BJ (cell line): Measurements from ENCODE around the gene LRRC51. TPM values are rescaled to one million over a fixed set of nuclear protein-coding genes. Genes with fewer than 3 reads are reported as not detected.

Experiments used
- CTCF ChIA-PET: fragments of 350-600 bp; formaldehyde crosslinking; extraction: SDS; loops from one replicate; lab custom pipeline; 2021; ENCODE audit warnings: antibody characterized with exemption, inconsistent platforms; lab: Yijun Ruan, JAX
- POLR2A ChIA-PET: fragments of 300-600 bp; sonication (Branson Sonifier 250); formaldehyde crosslinking; extraction: SDS; loops from one replicate; lab custom pipeline; 2021; ENCODE audit warnings: antibody characterized with exemption; lab: Charles Lee
- DNase-seq: peaks from one replicate; pipeline ENCODE4 v3.0.0-alpha.2; 2011; ENCODE audit warnings: low read depth
- H3K27me3 ChIP-seq: 2 replicates; pipeline ENCODE4 v1.6.0; 2011; ENCODE audit warnings: low read length; ENCODE audit not compliant: control insufficient read depth, insufficient read depth
- H3K36me3 ChIP-seq: 2 replicates; pipeline ENCODE4 v1.5.1; 2011; ENCODE audit warnings: low read length; ENCODE audit not compliant: control insufficient read depth, insufficient read depth
- H3K4me3 ChIP-seq: 2 replicates; pipeline ENCODE4 v1.5.1; 2011; ENCODE audit warnings: low read depth, mild to moderate bottlenecking, control low read depth, low read length
- polyA plus RNA-seq: library from polyadenylated mRNA; depleted of rRNA; stranded (reverse); fragments of >200 nt; gene quantifications from 2 replicates; pipeline ENCODE4 v1.2.3, GENCODE V29; 2011
- TF ChIP-seq, protein P1 (sequence below): IDR thresholded peaks from 2 replicates; pipeline ENCODE4 v1.5.1; 2011; ENCODE audit warnings: low read depth, mild to moderate bottlenecking, control low read depth, inconsistent platforms, low read length, moderate library complexity; ENCODE audit not compliant: insufficient read depth

The LRRC51 gene
- polyA plus RNA-seq, 1 experiment: 9.8 TPM

DNA sequence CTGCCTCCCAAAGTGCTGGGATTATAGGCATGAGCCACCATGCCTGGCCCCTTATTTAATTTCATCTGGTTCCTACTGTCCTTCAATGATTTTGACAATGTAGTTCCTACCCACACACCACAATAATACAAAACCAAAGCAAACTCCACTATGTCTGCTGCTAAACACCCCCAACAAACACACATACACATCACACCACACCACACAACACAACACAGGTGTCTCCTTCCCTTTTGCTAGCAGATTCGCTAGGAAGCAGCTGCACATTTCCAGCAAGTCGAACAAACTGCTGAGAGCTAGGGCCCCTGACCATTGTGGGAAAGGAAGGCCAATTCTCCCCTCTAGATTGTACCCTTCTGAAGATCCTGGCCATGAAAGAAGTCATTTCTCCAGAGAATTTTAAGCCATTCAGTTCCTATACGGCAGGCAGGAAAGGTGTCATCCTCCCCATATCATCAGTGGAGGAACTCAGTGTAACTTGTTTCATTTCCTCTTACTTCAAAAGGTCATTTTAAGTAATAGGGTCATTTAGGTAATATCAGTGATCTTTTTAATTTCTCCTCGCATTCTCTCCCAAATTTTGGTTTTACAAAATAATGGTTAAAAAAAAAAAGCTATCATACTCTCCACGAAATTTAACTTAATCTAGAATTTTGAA, 18.8 kb upstream of the LRRC51 start:
- H3K36me3 ChIP-seq: no peaks in the 10 kb centered on the region; the same call in 1 of the 2 replicates
- no peak for DNase-seq
- POLR2A ChIA-PET: no interaction called here
- TF ChIP-seq, protein P1, sequence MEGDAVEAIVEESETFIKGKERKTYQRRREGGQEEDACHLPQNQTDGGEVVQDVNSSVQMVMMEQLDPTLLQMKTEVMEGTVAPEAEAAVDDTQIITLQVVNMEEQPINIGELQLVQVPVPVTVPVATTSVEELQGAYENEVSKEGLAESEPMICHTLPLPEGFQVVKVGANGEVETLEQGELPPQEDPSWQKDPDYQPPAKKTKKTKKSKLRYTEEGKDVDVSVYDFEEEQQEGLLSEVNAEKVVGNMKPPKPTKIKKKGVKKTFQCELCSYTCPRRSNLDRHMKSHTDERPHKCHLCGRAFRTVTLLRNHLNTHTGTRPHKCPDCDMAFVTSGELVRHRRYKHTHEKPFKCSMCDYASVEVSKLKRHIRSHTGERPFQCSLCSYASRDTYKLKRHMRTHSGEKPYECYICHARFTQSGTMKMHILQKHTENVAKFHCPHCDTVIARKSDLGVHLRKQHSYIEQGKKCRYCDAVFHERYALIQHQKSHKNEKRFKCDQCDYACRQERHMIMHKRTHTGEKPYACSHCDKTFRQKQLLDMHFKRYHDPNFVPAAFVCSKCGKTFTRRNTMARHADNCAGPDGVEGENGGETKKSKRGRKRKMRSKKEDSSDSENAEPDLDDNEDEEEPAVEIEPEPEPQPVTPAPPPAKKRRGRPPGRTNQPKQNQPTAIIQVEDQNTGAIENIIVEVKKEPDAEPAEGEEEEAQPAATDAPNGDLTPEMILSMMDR: no peak
- CTCF ChIA-PET: interaction anchor here (1.1 to 1.6 kb wide), 2 partner anchors 12 to 14 kb away, joined by 3 read pairs; no protein-coding TSS in a partner anchor
- H3K4me3 ChIP-seq: no peak overlapping the region
- H3K27me3 ChIP-seq: no peaks in the 10 kb centered on the region

DNA sequence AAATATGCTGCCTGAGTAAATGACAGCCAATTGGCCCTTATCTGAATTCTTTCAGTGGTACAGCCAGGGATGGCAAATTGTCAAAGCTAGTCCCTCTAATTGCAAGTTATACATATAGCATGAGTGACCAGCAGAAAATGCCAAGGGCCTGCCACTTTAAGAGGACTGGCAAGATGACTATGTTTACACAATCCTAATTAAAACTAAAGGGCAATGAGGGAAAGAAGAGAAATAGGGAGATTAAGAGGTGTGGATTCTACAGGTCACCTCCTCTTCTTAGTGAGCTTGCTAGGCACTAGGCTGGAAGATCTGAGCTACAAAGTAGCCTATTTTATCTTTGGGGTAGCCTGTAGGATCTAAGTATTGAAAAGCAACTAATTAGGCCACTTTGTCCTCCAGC, 13.8 kb upstream of the LRRC51 start:
- no peaks in the 10 kb centered on the region for H3K27me3 ChIP-seq
- no peak overlapping the region for H3K4me3 ChIP-seq
- POLR2A ChIA-PET: no interaction called here
- H3K36me3 ChIP-seq: no peaks in the 10 kb centered on the region; the same call in 1 of the 2 replicates
- CTCF ChIA-PET: interaction anchor here (0.8 to 1.4 kb wide), 3 partner anchors 13 to 26 kb away, joined by 3 to 5 read pairs (median 3); no protein-coding TSS in a partner anchor
- TF ChIP-seq, protein P1: no peak
- no peak for DNase-seq

DNA sequence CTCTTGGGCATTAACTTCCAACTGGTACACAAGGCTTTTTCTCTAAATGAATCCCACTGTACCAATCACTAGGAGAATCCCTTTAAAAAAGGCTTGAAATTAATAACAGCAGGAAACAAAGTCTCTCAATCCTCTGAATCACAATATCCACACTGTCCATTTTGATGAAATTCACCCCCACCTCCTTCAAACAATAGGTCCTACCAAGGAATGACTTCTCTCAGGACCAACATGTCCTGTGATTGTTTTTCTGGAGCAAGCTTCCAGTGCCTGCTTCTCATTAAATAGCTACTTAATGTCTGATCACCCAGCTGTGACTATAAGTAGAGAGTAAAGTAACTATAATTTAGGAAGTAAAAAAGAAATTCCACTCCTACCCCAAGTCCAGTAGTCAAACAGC, 13.4 kb upstream of the LRRC51 start:
- POLR2A ChIA-PET: no interaction called here
- CTCF ChIA-PET: interaction anchor here (0.9 to 1.4 kb wide), 4 partner anchors 24 to 37 kb away, joined by 3 to 5 read pairs (median 3); no protein-coding TSS in a partner anchor
- TF ChIP-seq, protein P1: no peak

DNA sequence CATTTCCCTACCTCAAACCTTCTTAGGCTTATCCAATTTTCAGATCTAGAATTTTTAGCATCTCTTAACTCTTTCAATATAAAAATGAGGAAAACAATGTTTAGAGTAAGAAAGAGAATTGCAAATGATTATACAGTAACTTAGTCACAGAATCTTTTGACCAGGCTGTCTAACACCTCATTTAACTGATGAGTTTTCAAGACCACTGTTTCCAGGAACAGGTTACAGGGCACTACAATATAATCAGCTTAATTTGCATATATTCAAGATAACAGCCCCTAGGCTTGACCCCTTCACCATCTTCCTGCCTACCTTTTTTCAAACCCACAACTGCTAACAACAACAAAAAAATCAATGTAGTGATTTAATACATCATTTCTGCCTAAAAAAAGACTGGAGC, 13.0 kb upstream of the LRRC51 start:
- ChIA-PET CTCF (interaction anchor here (0.9 to 1.1 kb wide), 3 partner anchors 8 to 37 kb away, joined by 3 to 4 read pairs (median 3); no protein-coding TSS in a partner anchor), POLR2A (no interaction called here)
- Histone ChIP-seq H3K4me3 (no peak overlapping the region), H3K27me3 (no peaks in the 10 kb centered on the region), H3K36me3 (no peaks in the 10 kb centered on the region; the same call in 1 of the 2 replicates)
- TF ChIP-seq, protein P1: no peak
- no peak for DNase-seq

More for the DNA sequence above, 13.4 kb upstream of the LRRC51 start:
- no peaks in the 10 kb centered on the region for H3K27me3 ChIP-seq
- no peak overlapping the region for H3K4me3 ChIP-seq
- H3K36me3 ChIP-seq: no peaks in the 10 kb centered on the region; the same call in 1 of the 2 replicates
- DNase-seq: no peak

DNA sequence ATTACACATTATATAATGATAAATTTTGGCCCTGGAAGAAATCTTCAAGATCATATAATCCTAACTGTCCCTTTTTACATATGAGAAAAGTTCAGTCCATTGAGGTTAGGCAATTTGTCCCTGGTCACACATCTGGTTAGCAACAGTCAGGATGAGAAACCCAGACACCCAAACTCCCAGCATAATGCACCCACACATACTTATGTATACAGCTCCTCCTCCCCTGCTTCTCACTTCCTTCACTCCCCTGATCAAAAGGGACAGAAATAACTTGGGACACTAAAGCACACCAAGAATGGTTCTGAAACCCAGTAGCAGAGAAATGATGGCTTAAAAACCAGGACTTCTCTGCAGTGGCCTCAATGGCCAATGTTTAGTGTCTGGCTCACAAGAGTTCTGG, 11.4 kb upstream of the LRRC51 start:
- TF ChIP-seq, protein P1: no peak

More for the DNA sequence above, 11.4 kb upstream of the LRRC51 start:
- Histone ChIP-seq H3K36me3 (no peaks in the 10 kb centered on the region), H3K4me3 (no peak overlapping the region), H3K27me3 (no peaks in the 10 kb centered on the region)
- ChIA-PET POLR2A (interaction anchor here (0.5 to 1.2 kb wide), 3 partner anchors 13 to 41 kb away, joined by 3 to 6 read pairs (median 3); no protein-coding TSS in a partner anchor), CTCF (interaction anchor here (1.0 to 2.6 kb wide), 3 partner anchors 29 to 114 kb away, joined by 3 to 10 read pairs (median 4); no protein-coding TSS in a partner anchor)
- DNase-seq: no peak
